Esophagus squamous epithelium (tissue), 4 donors: Measurements from ENCODE around the gene COPS9.

Experiments used
- POLR2A ChIP-seq, 4 donors: fragments of 450-650 bp; IDR thresholded peaks; one replicate each; pipeline ENCODE4 v1.6.1; 2017; ENCODE audit warnings: antibody characterized with exemption in 4 of 4, mild to moderate bottlenecking in 4 of 4, moderate library complexity in 3 of 4
- TF ChIP-seq, protein P1 (sequence below), 6 experiments: fragments of 450-650 bp in 4 of 6; fragments of 200-600 bp in 2 of 6; sonication (generic) in 2 of 6; IDR thresholded peaks; one replicate each; pipeline ENCODE4 v1.5.1; 2016 to 2019; ENCODE audit warnings: antibody characterized with exemption in 6 of 6, mild to moderate bottlenecking in 4 of 6, moderate library complexity in 4 of 6

DNA sequence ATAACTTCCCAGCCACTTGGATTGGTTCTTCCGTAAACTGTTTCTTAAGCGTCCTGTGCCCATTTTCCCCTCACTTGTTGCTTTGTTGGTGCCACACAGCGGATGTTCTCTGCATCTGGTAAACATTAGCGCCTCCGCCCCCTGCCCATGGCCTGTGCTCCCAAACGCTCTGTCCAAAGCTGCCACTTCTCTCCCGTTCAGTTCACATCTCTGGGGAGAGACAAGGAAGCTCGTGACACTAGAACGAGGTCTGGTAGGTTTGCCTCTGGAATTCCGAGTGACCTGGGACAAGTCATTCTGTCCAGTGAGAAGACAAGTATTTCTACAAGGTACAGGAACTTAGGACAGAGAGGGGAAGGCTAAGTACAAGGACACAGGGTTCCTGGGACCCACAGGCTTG, 9.4 kb downstream of the COPS9 start:
- TF ChIP-seq, protein P1, sequence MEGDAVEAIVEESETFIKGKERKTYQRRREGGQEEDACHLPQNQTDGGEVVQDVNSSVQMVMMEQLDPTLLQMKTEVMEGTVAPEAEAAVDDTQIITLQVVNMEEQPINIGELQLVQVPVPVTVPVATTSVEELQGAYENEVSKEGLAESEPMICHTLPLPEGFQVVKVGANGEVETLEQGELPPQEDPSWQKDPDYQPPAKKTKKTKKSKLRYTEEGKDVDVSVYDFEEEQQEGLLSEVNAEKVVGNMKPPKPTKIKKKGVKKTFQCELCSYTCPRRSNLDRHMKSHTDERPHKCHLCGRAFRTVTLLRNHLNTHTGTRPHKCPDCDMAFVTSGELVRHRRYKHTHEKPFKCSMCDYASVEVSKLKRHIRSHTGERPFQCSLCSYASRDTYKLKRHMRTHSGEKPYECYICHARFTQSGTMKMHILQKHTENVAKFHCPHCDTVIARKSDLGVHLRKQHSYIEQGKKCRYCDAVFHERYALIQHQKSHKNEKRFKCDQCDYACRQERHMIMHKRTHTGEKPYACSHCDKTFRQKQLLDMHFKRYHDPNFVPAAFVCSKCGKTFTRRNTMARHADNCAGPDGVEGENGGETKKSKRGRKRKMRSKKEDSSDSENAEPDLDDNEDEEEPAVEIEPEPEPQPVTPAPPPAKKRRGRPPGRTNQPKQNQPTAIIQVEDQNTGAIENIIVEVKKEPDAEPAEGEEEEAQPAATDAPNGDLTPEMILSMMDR (IDR thresholded peaks at IDR 0.05) = no peak
- no peak for TF ChIP-seq POLR2A (IDR thresholded peaks at IDR 0.05)
